Peyer's patch (tissue), 4 donors: Measurements from ENCODE around the gene PTPN3.

Source experiments
- POLR2A ChIP-seq, 2 donors: fragments of 450-650 bp; IDR thresholded peaks; one replicate each; pipeline ENCODE4 v1.5.1; 2017; ENCODE audit warnings: antibody characterized with exemption in 2 of 2, mild to moderate bottlenecking in 2 of 2, moderate library complexity in 2 of 2
- TF ChIP-seq, protein P1 (sequence below), 6 experiments: fragments of 450-650 bp in 4 of 6; fragments of 200-600 bp in 2 of 6; sonication (generic) in 1 of 6; IDR thresholded peaks; one replicate each; pipeline ENCODE4 v1.5.1; 2017 to 2019; ENCODE audit warnings: antibody characterized with exemption in 6 of 6, mild to moderate bottlenecking in 3 of 6, moderate library complexity in 1 of 6

DNA sequence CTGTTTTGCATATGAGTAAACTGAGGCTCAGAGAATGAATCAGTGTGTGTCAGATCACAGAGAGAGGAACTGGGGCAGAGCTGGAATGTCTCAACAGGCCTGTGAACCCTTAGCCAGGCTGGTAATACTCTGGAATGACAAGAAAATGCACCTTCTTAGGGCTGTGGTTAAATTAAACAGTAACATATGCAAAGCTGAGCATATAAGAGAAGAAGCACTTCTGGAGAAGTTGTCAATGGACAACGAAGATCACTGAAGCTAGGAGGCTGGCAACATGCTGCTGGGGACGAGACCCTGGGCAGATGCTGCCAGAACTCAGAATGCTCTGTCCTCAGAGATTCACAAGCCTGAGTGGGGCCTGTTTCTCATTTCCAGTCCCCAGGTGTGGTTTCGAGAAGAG is 112.6 kb downstream of the PTPN3 start:
- TF ChIP-seq, protein P1, sequence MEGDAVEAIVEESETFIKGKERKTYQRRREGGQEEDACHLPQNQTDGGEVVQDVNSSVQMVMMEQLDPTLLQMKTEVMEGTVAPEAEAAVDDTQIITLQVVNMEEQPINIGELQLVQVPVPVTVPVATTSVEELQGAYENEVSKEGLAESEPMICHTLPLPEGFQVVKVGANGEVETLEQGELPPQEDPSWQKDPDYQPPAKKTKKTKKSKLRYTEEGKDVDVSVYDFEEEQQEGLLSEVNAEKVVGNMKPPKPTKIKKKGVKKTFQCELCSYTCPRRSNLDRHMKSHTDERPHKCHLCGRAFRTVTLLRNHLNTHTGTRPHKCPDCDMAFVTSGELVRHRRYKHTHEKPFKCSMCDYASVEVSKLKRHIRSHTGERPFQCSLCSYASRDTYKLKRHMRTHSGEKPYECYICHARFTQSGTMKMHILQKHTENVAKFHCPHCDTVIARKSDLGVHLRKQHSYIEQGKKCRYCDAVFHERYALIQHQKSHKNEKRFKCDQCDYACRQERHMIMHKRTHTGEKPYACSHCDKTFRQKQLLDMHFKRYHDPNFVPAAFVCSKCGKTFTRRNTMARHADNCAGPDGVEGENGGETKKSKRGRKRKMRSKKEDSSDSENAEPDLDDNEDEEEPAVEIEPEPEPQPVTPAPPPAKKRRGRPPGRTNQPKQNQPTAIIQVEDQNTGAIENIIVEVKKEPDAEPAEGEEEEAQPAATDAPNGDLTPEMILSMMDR (IDR thresholded peaks at IDR 0.05), result no peak
- no peak for TF ChIP-seq POLR2A (IDR thresholded peaks at IDR 0.05)
